HG03095 (cell line): Measurements from ENCODE around the gene UGP2.

ENCODE experiments used
- ATAC-seq: cut with Tn5 transposase; IDR thresholded peaks from one replicate; pipeline ENCODE4 v1.9.1; 2021; ENCODE audit warnings: moderate library complexity; ENCODE audit not compliant: unreplicated experiment

Gene UGP2

GRCh38 chr2:63863707-63864106 lies 22.0 kb downstream of the UGP2 start:
- no peak for ATAC-seq

GRCh38 chr2:63865159-63865799 lies 23.6 kb downstream of the UGP2 start:
- ATAC-seq: no peak

DNA sequence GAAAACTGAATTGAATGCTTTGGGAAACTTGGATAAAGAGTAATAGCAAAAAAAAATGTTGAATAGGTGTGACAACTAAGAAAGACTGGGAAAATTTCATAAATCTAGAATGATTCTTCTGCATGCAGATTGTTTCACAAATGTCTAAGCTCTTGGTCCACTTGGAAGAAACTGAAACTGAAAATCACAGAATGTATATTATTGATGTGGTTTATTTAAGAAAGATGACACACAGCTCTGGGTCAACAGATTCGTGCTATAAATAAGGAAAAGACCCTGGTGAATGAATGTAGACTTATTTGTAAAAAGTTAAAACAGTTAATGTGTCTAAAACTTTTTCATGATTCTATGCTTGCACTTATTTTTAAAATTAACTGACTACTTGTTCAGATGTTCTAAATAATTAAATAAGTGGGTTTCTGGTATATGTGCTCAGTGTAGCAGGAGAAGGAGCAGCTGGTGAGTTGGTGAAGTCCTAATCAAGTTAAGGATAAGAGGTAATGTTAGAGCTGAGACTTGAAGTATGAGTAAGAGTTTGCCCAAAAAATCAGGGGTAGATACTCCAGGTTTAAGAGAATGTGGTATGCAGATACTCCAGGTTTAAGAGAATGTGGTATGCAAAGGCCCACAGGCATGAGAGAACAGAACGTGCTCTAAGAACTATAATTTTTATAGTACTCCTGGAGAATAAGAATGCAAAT lies 24.5 kb downstream of the UGP2 start:
- no peak for ATAC-seq

DNA sequence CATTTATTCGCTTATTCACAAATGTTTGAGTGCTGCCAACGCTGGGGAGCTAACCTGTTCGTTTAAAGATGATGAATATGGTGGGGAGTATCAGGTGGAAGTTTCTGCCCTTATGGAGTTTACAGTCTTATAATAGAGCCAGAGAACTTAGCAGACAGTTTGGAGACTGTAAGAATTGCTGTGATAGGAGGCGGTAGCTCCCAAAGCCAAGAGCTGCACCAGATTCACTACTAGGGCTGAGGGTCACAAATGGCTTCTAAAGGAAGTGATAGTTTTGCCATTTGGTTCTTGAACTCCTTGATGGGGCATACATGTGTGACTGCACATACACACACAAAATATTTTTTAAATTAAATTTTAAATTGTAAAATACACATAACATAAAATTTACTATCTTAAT lies 29.0 kb downstream of the UGP2 start:
- ATAC-seq: no peak

DNA sequence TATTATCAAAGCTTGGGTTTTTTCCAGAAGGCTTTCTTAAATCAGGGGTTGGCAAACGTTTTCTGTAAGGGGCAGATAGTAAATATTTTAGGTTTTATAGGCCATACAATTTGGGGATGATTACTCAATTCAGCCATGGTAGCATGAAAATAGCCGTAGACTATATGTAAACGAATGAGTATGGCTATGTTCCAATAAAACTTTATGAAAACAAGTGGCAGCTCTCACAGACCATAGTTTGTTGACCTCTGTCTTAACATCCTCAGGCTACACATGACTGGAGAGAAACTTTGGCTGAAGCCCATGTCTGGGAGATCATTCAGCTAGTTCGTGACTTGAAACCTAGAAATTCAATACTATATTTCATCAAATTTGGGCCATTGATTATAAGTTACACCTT lies 30.2 kb downstream of the UGP2 start:
- ATAC-seq: no peak

DNA sequence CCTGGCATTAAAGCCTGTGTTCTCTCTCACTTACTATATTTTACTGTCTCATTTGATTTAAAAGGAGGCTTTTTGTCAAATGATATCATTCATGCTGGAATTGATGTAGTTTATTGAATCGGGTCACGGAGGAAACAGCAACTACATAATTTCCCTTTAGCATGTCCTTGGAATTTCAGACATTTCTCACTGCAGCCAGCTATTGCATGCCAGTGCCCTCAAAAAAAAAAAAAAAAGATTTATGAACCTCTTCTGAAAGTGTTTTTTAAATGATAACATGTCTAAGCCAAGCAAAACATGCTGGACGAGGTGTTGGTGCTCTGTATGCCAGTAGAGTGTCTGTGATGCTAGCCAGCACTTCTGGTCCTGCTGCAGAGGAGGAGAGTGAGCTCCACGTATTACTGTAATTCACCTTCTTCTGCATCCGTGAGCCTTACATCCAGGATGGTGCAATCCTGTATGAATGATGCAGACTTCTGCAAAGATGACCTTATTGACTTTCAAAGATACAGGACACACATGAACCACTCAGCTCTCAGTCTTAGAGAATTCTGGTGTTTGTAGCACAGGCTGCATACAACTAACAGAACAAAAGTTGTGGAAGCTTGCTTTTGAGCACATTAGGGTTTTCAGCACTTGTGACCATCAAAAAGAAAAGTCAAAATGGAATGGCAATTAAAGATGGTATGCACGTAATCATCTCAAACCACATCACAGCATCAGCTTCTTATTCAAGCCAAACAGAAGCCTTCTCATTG lies 31.1 kb downstream of the UGP2 start:
- no peak for ATAC-seq

DNA sequence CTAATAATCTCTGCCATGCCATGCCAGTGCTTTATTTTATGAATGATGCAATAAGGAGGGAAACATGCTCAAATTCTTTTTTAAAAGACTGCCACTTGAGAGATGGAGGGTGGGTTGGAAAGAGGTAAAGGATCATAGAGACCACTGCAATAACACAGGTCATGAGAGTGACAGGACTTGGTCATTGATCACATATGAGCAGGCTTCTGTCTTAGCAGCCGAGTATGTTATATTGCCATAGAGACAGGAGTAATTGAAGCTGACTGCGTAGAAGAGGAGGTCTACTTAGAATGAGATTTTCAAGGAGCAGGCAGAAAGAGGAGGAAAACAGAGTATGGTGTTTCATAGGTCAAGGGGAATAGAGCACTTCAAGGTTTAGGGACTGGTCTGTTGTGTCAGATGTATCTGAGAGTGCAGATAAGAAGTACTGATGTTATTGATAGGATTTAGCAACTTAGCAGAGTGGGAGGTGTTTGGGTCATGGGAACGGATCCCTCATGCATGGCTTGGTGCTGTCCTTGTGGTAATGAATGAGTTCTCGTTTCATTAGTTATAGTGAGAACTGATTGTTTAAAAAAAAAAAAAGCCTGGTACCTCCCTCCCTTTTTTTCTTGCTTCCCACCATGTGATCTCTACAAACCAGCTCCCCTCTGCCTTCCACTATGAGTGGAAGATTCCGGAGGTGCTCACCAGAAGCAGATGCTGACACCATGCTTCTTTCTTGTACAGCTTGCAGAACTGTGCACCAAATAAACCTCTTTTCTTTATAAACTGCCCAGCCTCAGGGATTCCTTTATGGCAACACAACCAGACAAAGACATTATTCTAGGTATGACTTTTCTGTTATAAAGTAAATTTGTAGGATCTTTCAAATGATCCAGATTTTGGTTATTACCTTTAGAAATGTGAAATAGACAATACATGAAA lies 32.8 kb downstream of the UGP2 start:
- no peak for ATAC-seq

- ATAC-seq: no peak
Observed at GRCh38 chr2:63875131-63875527, 33.4 kb downstream of the UGP2 start.

- no peak for ATAC-seq
Observed at GRCh38 chr2:63875559-63876245, 34.0 kb downstream of the UGP2 start.

- ATAC-seq: no peak
Observed at GRCh38 chr2:63876311-63876710, 34.6 kb downstream of the UGP2 start.

- ATAC-seq: no peak
Observed at GRCh38 chr2:63878486-63878885, 36.8 kb downstream of the UGP2 start.

DNA sequence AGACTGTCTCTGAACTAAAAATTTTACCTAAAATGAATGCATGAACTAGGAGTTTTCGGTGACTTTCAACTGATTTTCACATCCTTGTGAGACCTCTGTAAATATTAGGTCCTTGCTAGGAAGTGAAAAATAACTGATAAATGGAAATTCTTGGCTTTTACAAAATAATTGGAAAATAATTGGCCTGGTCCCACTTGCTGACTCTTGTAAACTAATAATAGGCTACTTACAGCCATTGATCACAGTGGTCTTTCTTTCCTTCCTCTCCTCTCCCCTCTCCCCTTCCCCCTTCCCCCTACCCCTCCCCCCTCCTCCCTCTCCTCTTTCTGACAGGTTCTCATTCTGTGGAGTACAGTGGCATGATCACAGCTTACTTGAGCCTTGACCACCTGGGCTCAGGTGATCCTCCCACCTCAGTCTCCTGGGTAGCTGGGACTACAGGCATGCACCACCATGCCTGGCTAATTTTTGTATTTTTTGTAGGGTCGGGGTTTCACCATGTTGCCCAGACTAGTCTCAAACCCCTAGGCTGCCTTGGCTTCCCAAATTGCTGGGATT lies 38.3 kb downstream of the UGP2 start:
- no peak for ATAC-seq

GRCh38 chr2:63880625-63881024 lies 38.9 kb downstream of the UGP2 start:
- ATAC-seq: no peak

DNA sequence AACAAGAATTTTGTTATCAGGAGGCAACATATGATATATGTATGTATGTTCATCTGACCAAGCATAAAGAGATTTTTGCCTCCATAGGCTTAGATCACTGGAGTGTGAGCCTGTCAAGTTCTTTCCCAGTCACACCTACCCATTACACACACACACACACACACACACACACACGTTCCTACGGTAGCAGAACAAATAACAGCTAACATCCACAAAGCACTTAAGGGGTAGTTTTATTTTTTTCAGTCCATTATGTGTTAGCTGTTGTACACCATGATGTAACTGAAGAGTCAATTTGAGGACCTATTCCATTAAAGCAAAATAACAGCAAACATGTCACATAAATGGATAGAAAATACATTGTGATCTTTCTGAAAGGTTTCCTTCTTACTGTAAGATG lies 39.5 kb downstream of the UGP2 start:
- no peak for ATAC-seq

DNA sequence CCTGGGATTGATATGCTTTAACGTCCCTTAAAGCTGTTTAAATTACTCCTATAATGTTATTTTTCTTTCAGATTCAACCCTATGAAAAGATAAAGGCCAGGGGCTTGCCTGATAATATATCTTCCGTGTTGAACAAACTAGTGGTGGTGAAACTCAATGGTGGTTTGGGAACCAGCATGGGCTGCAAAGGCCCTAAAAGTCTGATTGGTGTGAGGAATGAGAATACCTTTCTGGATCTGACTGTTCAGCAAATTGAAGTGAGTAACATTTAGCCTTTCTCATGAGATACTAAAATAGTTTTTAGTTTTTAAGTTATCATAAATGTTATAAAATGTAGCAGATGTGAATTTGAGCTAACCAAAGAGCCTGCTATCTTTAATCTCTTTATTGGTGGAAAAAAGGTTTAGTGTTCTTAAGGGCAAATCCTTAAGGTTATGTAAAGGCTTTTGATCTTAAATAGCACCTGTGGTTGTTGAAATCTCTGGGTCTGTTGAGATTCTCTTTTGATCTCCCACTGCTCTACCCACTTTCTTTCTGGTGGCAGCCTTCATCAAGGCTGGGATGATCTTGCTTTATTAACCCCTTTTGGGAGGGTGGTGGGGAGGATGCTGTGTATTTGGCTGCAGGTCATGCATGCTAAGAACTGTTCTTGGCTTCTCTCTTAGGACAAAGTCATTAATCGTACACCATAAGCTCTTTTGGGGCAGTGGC lies 40.9 kb downstream of the UGP2 start:
- no peak for ATAC-seq

DNA sequence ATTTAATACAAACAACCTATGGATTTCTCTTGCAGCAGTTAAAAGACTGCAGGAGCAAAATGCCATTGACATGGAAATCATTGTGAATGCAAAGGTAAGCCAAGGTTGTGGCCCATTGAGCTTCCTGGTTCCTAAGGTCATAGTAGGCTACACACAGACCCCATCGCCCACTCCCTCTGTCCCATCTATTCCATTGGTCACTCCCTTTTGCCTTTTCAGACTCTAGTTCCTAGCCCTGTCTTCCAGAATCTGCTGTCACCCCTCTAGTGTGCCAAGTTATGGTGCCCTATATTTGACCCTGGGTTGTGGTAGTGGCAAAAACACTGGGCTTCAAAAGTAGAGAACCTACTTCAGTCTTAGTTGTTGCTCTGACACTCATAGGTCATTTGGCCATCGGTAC lies 44.7 kb downstream of the UGP2 start:
- no peak for ATAC-seq

DNA sequence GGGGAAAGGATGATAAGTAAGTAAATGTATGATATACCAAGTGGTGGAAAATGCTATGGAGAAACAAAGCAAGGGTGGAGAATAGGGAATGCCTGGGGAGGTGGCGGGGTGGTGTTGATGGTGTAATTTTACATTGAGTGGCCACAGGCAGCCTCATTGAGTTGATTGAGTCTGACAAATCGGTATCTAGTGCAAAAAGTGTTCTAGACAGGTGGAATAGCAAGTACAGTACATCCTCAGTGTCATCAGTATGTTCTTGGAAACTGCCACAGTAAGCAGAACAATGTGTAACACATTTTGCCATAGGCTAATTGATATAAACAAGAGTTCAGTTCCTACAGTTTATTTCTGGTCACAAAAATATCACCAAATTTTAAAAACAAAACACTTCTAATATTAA lies 46.4 kb downstream of the UGP2 start:
- no peak for ATAC-seq

GRCh38 chr2:63888490-63889402 lies 47.0 kb downstream of the UGP2 start:
- ATAC-seq: no peak

DNA sequence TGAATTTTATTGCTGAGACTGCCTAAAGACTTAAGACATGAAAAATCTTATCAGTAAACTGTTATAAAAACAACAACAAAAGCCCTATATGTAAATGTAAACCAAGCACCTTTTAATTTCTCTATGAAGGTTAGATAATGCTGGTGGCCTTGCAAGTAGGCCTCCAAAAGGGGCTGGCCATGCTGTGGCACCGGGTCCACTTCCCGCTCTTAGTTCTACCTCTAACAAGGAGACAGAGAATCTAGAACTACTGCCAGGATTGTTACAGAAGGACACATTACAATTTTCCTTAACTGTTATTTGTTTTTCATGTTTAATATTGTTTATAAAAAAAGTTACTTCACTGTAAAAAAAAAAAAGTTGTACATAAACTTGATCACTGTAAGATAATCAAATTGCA lies 49.0 kb downstream of the UGP2 start:
- ATAC-seq: no peak
